Stimulated activated memory B cell treated with anti-CD40 and anti-IgM and Interleukin-4, amounts not matched to agents 10 μg/mL and 1 μg/mL and 100 μg/mL, for 72 hours (primary cell): ENCODE results near the gene RND3.

ENCODE experiments used
- ATAC-seq: fragments of 150-1000 bp; cut with Tn5 transposase; 2 replicates; pipeline ENCODE4 v1.10.0; 2021
- H3K27ac Mint-ChIP-seq: one replicate; pipeline ENCODE4 v1.8.0; 2022; ENCODE audit warnings: mild to moderate bottlenecking, mixed read lengths
- H3K27me3 Mint-ChIP-seq: one replicate; pipeline ENCODE4 v1.8.0; 2022; ENCODE audit warnings: mixed read lengths
- H3K36me3 Mint-ChIP-seq: one replicate; pipeline ENCODE4 v1.8.0; 2022; ENCODE audit warnings: mixed read lengths
- H3K4me1 Mint-ChIP-seq: one replicate; pipeline ENCODE4 v1.8.0; 2022; ENCODE audit warnings: mixed read lengths
- H3K4me3 Mint-ChIP-seq: one replicate; pipeline ENCODE4 v1.8.0; 2022; ENCODE audit warnings: mild to moderate bottlenecking, moderate library complexity, mixed read lengths
- H3K9me3 Mint-ChIP-seq: one replicate; pipeline ENCODE4 v1.8.0; 2022; ENCODE audit warnings: mixed read lengths

RND3 gene

GRCh38 chr2:150508497-150509137 is 21.1 kb upstream of the RND3 start:
- peaks cover 3% of the 10 kb centered on the region for H3K9me3 Mint-ChIP-seq
- no peaks in the 10 kb centered on the region for H3K36me3 Mint-ChIP-seq
- no peaks in the 10 kb centered on the region for H3K27me3 Mint-ChIP-seq
- H3K4me3 Mint-ChIP-seq: no peak overlapping the region
- no peaks in the 10 kb centered on the region for H3K4me1 Mint-ChIP-seq
- ATAC-seq: no peak
- H3K27ac Mint-ChIP-seq: no peak overlapping the region

GRCh38 chr2:150507071-150507470 is 19.6 kb upstream of the RND3 start:
- H3K36me3 Mint-ChIP-seq: no peaks in the 10 kb centered on the region
- H3K27ac Mint-ChIP-seq: no peak overlapping the region
- ATAC-seq: no peak
- H3K4me3 Mint-ChIP-seq: no peak overlapping the region
- H3K4me1 Mint-ChIP-seq: no peaks in the 10 kb centered on the region
- no peaks in the 10 kb centered on the region for H3K27me3 Mint-ChIP-seq
- H3K9me3 Mint-ChIP-seq: no peaks in the 10 kb centered on the region

- Mint-ChIP-seq H3K36me3 (no peaks in the 10 kb centered on the region), H3K4me3 (no peak overlapping the region), H3K9me3 (no peaks in the 10 kb centered on the region), H3K27me3 (no peaks in the 10 kb centered on the region), H3K4me1 (no peaks in the 10 kb centered on the region), H3K27ac (no peak overlapping the region)
- ATAC-seq: no peak
These were observed 17.7 kb upstream of the RND3 start for GRCh38 chr2:150505178-150505577.

- H3K36me3 Mint-ChIP-seq: no peaks in the 10 kb centered on the region
- no peak overlapping the region for H3K4me3 Mint-ChIP-seq
- no peaks in the 10 kb centered on the region for H3K27me3 Mint-ChIP-seq
- no peaks in the 10 kb centered on the region for H3K4me1 Mint-ChIP-seq
- H3K9me3 Mint-ChIP-seq: peaks cover 3% of the 10 kb centered on the region
- ATAC-seq: no peak
- H3K27ac Mint-ChIP-seq: no peak overlapping the region
These were observed 8.6 kb upstream of the RND3 start for GRCh38 chr2:150495993-150496627.

- Mint-ChIP-seq H3K27me3 (no peaks in the 10 kb centered on the region), H3K36me3 (no peaks in the 10 kb centered on the region), H3K27ac (no peak overlapping the region), H3K4me3 (no peak overlapping the region), H3K9me3 (peaks cover 3% of the 10 kb centered on the region), H3K4me1 (no peaks in the 10 kb centered on the region)
- ATAC-seq: no peak
These were observed 7.5 kb upstream of the RND3 start for GRCh38 chr2:150495001-150495400.

- ATAC-seq: no peak
- H3K4me3 Mint-ChIP-seq: no peak overlapping the region
- no peaks in the 10 kb centered on the region for H3K27me3 Mint-ChIP-seq
- H3K9me3 Mint-ChIP-seq: peaks cover 3% of the 10 kb centered on the region
- H3K4me1 Mint-ChIP-seq: no peaks in the 10 kb centered on the region
- no peaks in the 10 kb centered on the region for H3K36me3 Mint-ChIP-seq
- no peak overlapping the region for H3K27ac Mint-ChIP-seq
These were observed 6.9 kb upstream of the RND3 start for GRCh38 chr2:150494234-150494945.

- peaks cover 21% of the 10 kb centered on the region for H3K27me3 Mint-ChIP-seq
- H3K36me3 Mint-ChIP-seq: no peaks in the 10 kb centered on the region
- H3K4me3 Mint-ChIP-seq: no peak overlapping the region
- H3K27ac Mint-ChIP-seq: no peak overlapping the region
- peaks cover 3% of the 10 kb centered on the region for H3K9me3 Mint-ChIP-seq
- H3K4me1 Mint-ChIP-seq: peaks cover 8% of the 10 kb centered on the region
- no peak for ATAC-seq
These were observed 4.5 kb upstream of the RND3 start for GRCh38 chr2:150491943-150492342.

GRCh38 chr2:150491430-150491829 is 4.0 kb upstream of the RND3 start:
- H3K9me3 Mint-ChIP-seq: peaks cover 3% of the 10 kb centered on the region
- no peaks in the 10 kb centered on the region for H3K36me3 Mint-ChIP-seq
- peaks cover 13% of the 10 kb centered on the region for H3K4me1 Mint-ChIP-seq
- H3K27me3 Mint-ChIP-seq: peaks cover 26% of the 10 kb centered on the region
- no peak overlapping the region for H3K27ac Mint-ChIP-seq
- ATAC-seq: no peak
- no peak overlapping the region for H3K4me3 Mint-ChIP-seq

- Mint-ChIP-seq H3K9me3 (peaks cover 3% of the 10 kb centered on the region), H3K4me3 (no peak overlapping the region), H3K27me3 (peaks cover 36% of the 10 kb centered on the region), H3K27ac (no peak overlapping the region), H3K36me3 (no peaks in the 10 kb centered on the region), H3K4me1 (peaks cover 21% of the 10 kb centered on the region)
- ATAC-seq: no peak
These were observed 3.0 kb upstream of the RND3 start for GRCh38 chr2:150490466-150490865.

- Mint-ChIP-seq H3K27me3 (peaks cover 45% of the 10 kb centered on the region), H3K36me3 (no peaks in the 10 kb centered on the region), H3K4me3 (no peak overlapping the region), H3K4me1 (peaks cover 26% of the 10 kb centered on the region), H3K9me3 (no peaks in the 10 kb centered on the region), H3K27ac (no peak overlapping the region)
- ATAC-seq: no peak
These were observed 655 bp downstream of the RND3 start for GRCh38 chr2:150486539-150487484.

- peaks cover 26% of the 10 kb centered on the region for H3K4me1 Mint-ChIP-seq
- H3K27ac Mint-ChIP-seq: no peak overlapping the region
- peaks cover 45% of the 10 kb centered on the region for H3K27me3 Mint-ChIP-seq
- H3K4me3 Mint-ChIP-seq: no peak overlapping the region
- H3K36me3 Mint-ChIP-seq: no peaks in the 10 kb centered on the region
- H3K9me3 Mint-ChIP-seq: no peaks in the 10 kb centered on the region
- no peak for ATAC-seq
These were observed 1.5 kb downstream of the RND3 start for GRCh38 chr2:150485871-150486538.

GRCh38 chr2:150485114-150485870 is 2.2 kb downstream of the RND3 start:
- Mint-ChIP-seq H3K9me3 (no peaks in the 10 kb centered on the region), H3K36me3 (no peaks in the 10 kb centered on the region), H3K4me1 (peaks cover 26% of the 10 kb centered on the region), H3K27me3 (peaks cover 45% of the 10 kb centered on the region), H3K27ac (no peak overlapping the region), H3K4me3 (no peak overlapping the region)
- no peak for ATAC-seq

GRCh38 chr2:150484461-150485021 is 2.9 kb downstream of the RND3 start:
- H3K9me3 Mint-ChIP-seq: no peaks in the 10 kb centered on the region
- H3K4me3 Mint-ChIP-seq: no peak overlapping the region
- H3K36me3 Mint-ChIP-seq: no peaks in the 10 kb centered on the region
- peaks cover 45% of the 10 kb centered on the region for H3K27me3 Mint-ChIP-seq
- H3K4me1 Mint-ChIP-seq: peaks cover 26% of the 10 kb centered on the region
- ATAC-seq: no peak
- H3K27ac Mint-ChIP-seq: no peak overlapping the region

- H3K27me3 Mint-ChIP-seq: peaks cover 45% of the 10 kb centered on the region
- no peak overlapping the region for H3K4me3 Mint-ChIP-seq
- no peaks in the 10 kb centered on the region for H3K36me3 Mint-ChIP-seq
- no peaks in the 10 kb centered on the region for H3K9me3 Mint-ChIP-seq
- no peak overlapping the region for H3K27ac Mint-ChIP-seq
- peaks cover 26% of the 10 kb centered on the region for H3K4me1 Mint-ChIP-seq
- ATAC-seq: no peak
These were observed 3.5 kb downstream of the RND3 start for GRCh38 chr2:150484006-150484405.
